CD14-positive monocyte (primary cell): ENCODE data around the gene LRRC4C. TPM values are rescaled to one million over a fixed set of nuclear protein-coding genes. Genes with fewer than 3 reads are reported as not detected.

Experiments used
- DNase-seq, 3 donors: peaks; one replicate each; pipeline ENCODE4 v3.0.0-alpha.2; 2011 to 2022
- H2AFZ ChIP-seq: 2 replicates; pipeline ENCODE4 v1.6.0; 2012; ENCODE audit warnings: mild to moderate bottlenecking, low read depth, low read length, inconsistent platforms; ENCODE audit not compliant: insufficient read depth, poor library complexity, severe bottlenecking
- H3K27ac ChIP-seq, 2 donors: 1 replicate in 1 of 2; 2 replicates in 1 of 2; pipeline ENCODE4 v1.5.1; 2012 to 2013; ENCODE audit warnings: low read length in 2 of 2, control low read depth in 1 of 2, inconsistent platforms in 1 of 2, low read depth in 1 of 2, mild to moderate bottlenecking in 1 of 2
- H3K27me3 ChIP-seq, 2 donors: one replicate each; pipeline versions ENCODE4 v1.6.0 to v1.6.1; 2011 to 2013; ENCODE audit warnings: low read length in 2 of 2; ENCODE audit not compliant: control insufficient read depth in 2 of 2, insufficient read depth in 2 of 2
- H3K36me3 ChIP-seq, 2 donors: replicated peaks in 1 of 2; 1 replicate in 1 of 2; 2 replicates in 1 of 2; pipeline versions ENCODE4 v1.5.1 to v1.6.1; 2012 to 2013; ENCODE audit warnings: low read length in 2 of 2, control low read depth in 1 of 2, inconsistent platforms in 1 of 2, mild to moderate bottlenecking in 1 of 2; ENCODE audit not compliant: insufficient read depth in 2 of 2, control insufficient read depth in 1 of 2
- H3K4me1 ChIP-seq, 2 donors: 1 replicate in 1 of 2; 2 replicates in 1 of 2; pipeline versions ENCODE4 v1.5.1 to v1.6.1; 2012 to 2013; ENCODE audit warnings: low read length in 2 of 2, control low read depth in 1 of 2, inconsistent platforms in 1 of 2, mild to moderate bottlenecking in 1 of 2, moderate library complexity in 1 of 2; ENCODE audit not compliant: insufficient read depth in 2 of 2, control insufficient read depth in 1 of 2
- H3K4me2 ChIP-seq: replicated peaks from 2 replicates; pipeline ENCODE3; 2012; ENCODE audit warnings: low read length, moderate library complexity, mild to moderate bottlenecking; ENCODE audit not compliant: poor library complexity, severe bottlenecking; ENCODE audit errors: extremely low read depth
- H3K4me3 ChIP-seq, 3 experiments: fragments of 200-600 bp in 1 of 3; sonication (generic) in 1 of 3; replicated peaks in 1 of 3; 1 replicate in 2 of 3; 2 replicates in 1 of 3; pipeline ENCODE4 v1.5.1; 2011 to 2013; ENCODE audit warnings: low read length in 3 of 3, mild to moderate bottlenecking in 3 of 3, control low read depth in 2 of 3, low read depth in 2 of 3, inconsistent platforms in 1 of 3, moderate library complexity in 1 of 3
- H3K79me2 ChIP-seq: 2 replicates; pipeline ENCODE4 v1.6.0; 2012; ENCODE audit warnings: mild to moderate bottlenecking, control low read depth, inconsistent platforms, low read length, moderate library complexity; ENCODE audit not compliant: insufficient read depth
- H3K9ac ChIP-seq: 2 replicates; pipeline ENCODE4 v1.6.0; 2017; ENCODE audit warnings: low read length, mild to moderate bottlenecking; ENCODE audit not compliant: insufficient read depth, poor library complexity, severe bottlenecking
- H3K9me3 ChIP-seq, 2 donors: replicated peaks in 1 of 2; 1 replicate in 1 of 2; 2 replicates in 1 of 2; pipeline versions ENCODE4 v1.5.1 to v1.6.1; 2012 to 2013; ENCODE audit warnings: low read length in 2 of 2, control low read depth in 1 of 2; ENCODE audit not compliant: control insufficient read depth in 1 of 2, insufficient read depth in 1 of 2
- H4K20me1 ChIP-seq: 2 replicates; pipeline ENCODE4 v1.6.0; 2012; ENCODE audit warnings: mild to moderate bottlenecking, low read length, control low read depth, moderate library complexity; ENCODE audit not compliant: insufficient read depth
- H3K27ac Mint-ChIP-seq, 7 donors: one replicate each; pipeline ENCODE4 v1.8.0; 2020; ENCODE audit warnings: mild to moderate bottlenecking in 7 of 7, mixed read lengths in 7 of 7, moderate library complexity in 6 of 7, inconsistent platforms in 2 of 7
- H3K27me3 Mint-ChIP-seq, 3 donors: one replicate each; pipeline ENCODE4 v1.8.0; 2021 to 2022; ENCODE audit warnings: low read depth in 3 of 3, mild to moderate bottlenecking in 3 of 3, mixed read lengths in 3 of 3, moderate library complexity in 3 of 3, inconsistent platforms in 1 of 3
- H3K36me3 Mint-ChIP-seq, 2 donors: one replicate each; pipeline ENCODE4 v1.8.0; 2020; ENCODE audit warnings: mixed read lengths in 2 of 2, inconsistent platforms in 1 of 2, mild to moderate bottlenecking in 1 of 2
- H3K4me1 Mint-ChIP-seq: one replicate; pipeline ENCODE4 v1.8.0; 2020; ENCODE audit warnings: mild to moderate bottlenecking, mixed read lengths
- H3K4me3 Mint-ChIP-seq, 2 donors: one replicate each; pipeline ENCODE4 v1.8.0; 2020; ENCODE audit warnings: mild to moderate bottlenecking in 2 of 2, mixed read lengths in 2 of 2, moderate library complexity in 1 of 2
- H3K9me3 Mint-ChIP-seq, 7 donors: one replicate each; pipeline ENCODE4 v1.8.0; 2020 to 2022; ENCODE audit warnings: mixed read lengths in 7 of 7, mild to moderate bottlenecking in 6 of 7, moderate library complexity in 6 of 7, inconsistent platforms in 2 of 7
- CTCF ChIP-seq: fragments of 200-600 bp; IDR thresholded peaks from one replicate; pipeline ENCODE4 v1.8.0; 2022; ENCODE audit warnings: antibody characterized with exemption, mild to moderate bottlenecking
- WGBS: methylation state at CpG from one replicate; pipeline ENCODE4 v1.1.5; 2013; ENCODE audit warnings: missing lambda C conversion rate; ENCODE audit not compliant: insufficient coverage; 5-methylcytosine and 5-hydroxymethylcytosine counted together
- intact Hi-C, 2 donors: fragments of 100-400 bp; cut with micrococcal nuclease; formaldehyde crosslinking; loops; one replicate each; pipeline versions ENCODE4 v1.15.0 to v1.15.1; 2023
- polyA plus RNA-seq, 3 donors: library from polyadenylated mRNA; depleted of rRNA in 1 of 3; unstranded in 2 of 3; stranded (reverse) in 1 of 3; fragments of 300-500 nt in 2 of 3; fragments of >200 nt in 1 of 3; fragmentation: Illumina TruSeq in 2 of 3; gene quantifications; 1 replicate in 2 of 3; 2 replicates in 1 of 3; pipeline ENCODE4 v1.2.3, GENCODE V29; 2012 to 2021

The LRRC4C gene
- polyA plus RNA-seq, 3 donors, result not detected

GRCh38 chr11:40134820-40135570 is 1324.5 kb downstream of the LRRC4C start:
- Histone ChIP-seq H3K79me2 (no peaks in the 10 kb centered on the region), H3K4me2 (no peak overlapping the region), H3K36me3 (no peaks in the 10 kb centered on the region), H3K9ac (no peak overlapping the region), H3K27me3 (no peaks in the 10 kb centered on the region), H3K4me3 (no peak overlapping the region), H4K20me1 (no peaks in the 10 kb centered on the region), H2AFZ (no peak overlapping the region), H3K4me1 (no peaks in the 10 kb centered on the region), H3K9me3 (no peaks in the 10 kb centered on the region), H3K27ac (no peak overlapping the region)
- intact Hi-C loops, result no loop called here
- WGBS, result 71% methylated on average over 1 of the region's 1 CpG
- no peak for DNase-seq
- no peak for TF ChIP-seq CTCF
- Mint-ChIP-seq H3K4me1 (no peaks in the 10 kb centered on the region), H3K9me3 (no peaks in the 10 kb centered on the region), H3K36me3 (no peaks in the 10 kb centered on the region), H3K27me3 (peaks cover 0 to 4% (median 0%) of the 10 kb centered on the region in 3 donors), H3K27ac (no peak overlapping the region), H3K4me3 (no peak overlapping the region)

GRCh38 chr11:40133498-40133897 is 1326.0 kb downstream of the LRRC4C start:
- Mint-ChIP-seq H3K27me3 (peaks cover 0 to 4% (median 0%) of the 10 kb centered on the region in 3 donors), H3K4me1 (no peaks in the 10 kb centered on the region), H3K36me3 (no peaks in the 10 kb centered on the region), H3K4me3 (no peak overlapping the region), H3K9me3 (no peaks in the 10 kb centered on the region), H3K27ac (no peak overlapping the region)
- DNase-seq, result no peak
- no peak overlapping the region for H2AFZ ChIP-seq
- no peaks in the 10 kb centered on the region for H3K27me3 ChIP-seq
- TF ChIP-seq CTCF, result no peak
- no peaks in the 10 kb centered on the region for H3K4me1 ChIP-seq
- no peak overlapping the region for H3K4me2 ChIP-seq
- H4K20me1 ChIP-seq, result no peaks in the 10 kb centered on the region
- intact Hi-C loops, result no loop called here
- H3K27ac ChIP-seq, result no peak overlapping the region
- no peak overlapping the region for H3K9ac ChIP-seq
- no peaks in the 10 kb centered on the region for H3K36me3 ChIP-seq
- H3K79me2 ChIP-seq, result no peaks in the 10 kb centered on the region
- WGBS, result no CpG with 5 or more reads among the region's 3 CpGs
- H3K4me3 ChIP-seq, result no peak overlapping the region
- no peaks in the 10 kb centered on the region for H3K9me3 ChIP-seq
